RWPE1 (cell line): ENCODE data around the gene FBXO45.
"Not testable (repeated sequence)": the region's sequence is repeated elsewhere in the genome, so short reads cannot be mapped to it uniquely, and the experiment has no call there.

Source experiments
- CTCF ChIA-PET: fragments of 350-600 bp; sonication (Branson Sonifier 250); formaldehyde crosslinking; extraction: SDS; loops from one replicate; lab custom pipeline; 2021; lab: Yijun Ruan, JAX
- POLR2A ChIA-PET: fragments of 400-600 bp; formaldehyde crosslinking; extraction: SDS; loops from one replicate; lab custom pipeline; 2020; ENCODE audit warnings: antibody characterized with exemption; ENCODE audit not compliant: low non-redundant PET; lab: Yijun Ruan, JAX
- DNase-seq: peaks from one replicate; pipeline ENCODE4 v3.0.0; 2012; ENCODE audit warnings: low spot score
- H3K27ac ChIP-seq: fragments of 450-650 bp; 2 replicates; pipeline ENCODE4 v1.5.1; 2017
- TF ChIP-seq, protein P1 (sequence below): fragments of 450-650 bp; conservative IDR thresholded peaks from 2 replicates; pipeline ENCODE4 v1.5.1; 2017; ENCODE audit warnings: low read depth, mild to moderate bottlenecking

Gene FBXO45

DNA sequence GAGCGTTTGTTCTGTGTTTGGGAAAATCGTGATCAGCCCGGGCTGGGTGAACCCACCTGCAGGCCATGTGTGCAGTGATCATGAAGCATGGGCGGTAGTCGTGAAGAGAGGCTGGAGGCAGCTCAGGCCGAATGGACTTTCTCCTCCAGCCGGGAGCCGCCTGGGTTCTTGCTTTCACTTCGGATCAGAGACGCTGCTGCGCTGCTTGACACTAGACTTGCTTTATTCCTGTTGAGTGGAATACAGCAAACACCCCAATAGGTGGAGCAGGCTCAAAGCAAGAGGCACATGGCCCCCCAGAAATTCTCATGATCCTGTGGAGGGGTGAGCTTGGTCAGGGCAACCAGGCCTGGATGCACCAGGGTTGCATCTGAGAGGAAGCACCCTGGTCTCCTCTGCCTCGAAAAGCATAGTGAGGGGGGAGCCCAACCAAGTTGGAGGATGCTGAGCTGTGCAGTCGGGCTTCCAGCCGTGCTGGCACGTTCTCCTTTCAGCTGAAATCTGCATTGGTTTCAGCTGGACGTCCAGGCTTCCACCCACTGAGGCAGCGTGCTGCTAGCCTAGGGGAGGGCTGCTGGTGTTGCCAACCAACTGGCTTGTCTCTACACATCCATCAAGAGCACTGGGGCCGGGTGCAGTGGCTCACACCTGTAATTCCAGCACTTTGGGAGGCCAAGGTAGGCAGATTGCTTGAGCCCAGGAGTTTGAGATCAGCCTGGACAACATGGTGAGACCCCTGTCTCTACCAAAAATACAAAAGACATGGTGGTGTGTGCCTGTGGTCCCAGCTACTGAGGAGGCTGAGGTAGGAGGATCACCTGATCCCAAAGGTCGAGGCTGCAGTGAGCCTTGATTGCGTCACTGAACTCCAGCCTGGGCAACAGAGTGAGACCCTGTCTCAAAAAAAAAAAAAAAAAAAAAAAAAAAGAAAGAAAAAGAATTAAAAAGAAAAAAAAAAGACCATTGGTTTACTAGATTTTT, 68.2 kb downstream of the FBXO45 start:
- no peak overlapping the region for H3K27ac ChIP-seq
- POLR2A ChIA-PET, result no interaction called here

DNA sequence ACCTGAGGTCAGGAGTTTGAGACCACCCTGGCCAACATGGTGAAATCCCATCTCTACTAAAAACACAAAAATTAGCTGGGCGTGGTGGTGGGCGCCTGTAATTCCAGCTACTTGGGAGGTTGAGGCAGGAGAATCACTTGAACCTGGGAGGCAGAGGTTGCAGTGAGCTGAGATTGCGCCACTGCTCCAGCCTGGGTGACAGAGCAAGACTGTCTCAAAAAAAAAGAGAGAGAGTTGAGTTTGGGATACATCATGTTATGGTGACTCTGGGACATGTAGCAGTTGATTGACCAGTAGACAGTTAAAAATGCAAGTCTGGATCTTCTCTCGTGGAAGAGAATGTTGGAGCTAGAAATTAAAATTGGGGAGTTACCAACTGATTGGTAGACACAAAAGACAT, 69.5 kb downstream of the FBXO45 start:
- DNase-seq, H3K27ac ChIP-seq, CTCF ChIA-PET, POLR2A ChIA-PET: not testable (repeated sequence)

More for the DNA sequence above, 68.2 kb downstream of the FBXO45 start:
- DNase-seq, result no peak
- CTCF ChIA-PET, result no interaction called here
- TF ChIP-seq, protein P1, sequence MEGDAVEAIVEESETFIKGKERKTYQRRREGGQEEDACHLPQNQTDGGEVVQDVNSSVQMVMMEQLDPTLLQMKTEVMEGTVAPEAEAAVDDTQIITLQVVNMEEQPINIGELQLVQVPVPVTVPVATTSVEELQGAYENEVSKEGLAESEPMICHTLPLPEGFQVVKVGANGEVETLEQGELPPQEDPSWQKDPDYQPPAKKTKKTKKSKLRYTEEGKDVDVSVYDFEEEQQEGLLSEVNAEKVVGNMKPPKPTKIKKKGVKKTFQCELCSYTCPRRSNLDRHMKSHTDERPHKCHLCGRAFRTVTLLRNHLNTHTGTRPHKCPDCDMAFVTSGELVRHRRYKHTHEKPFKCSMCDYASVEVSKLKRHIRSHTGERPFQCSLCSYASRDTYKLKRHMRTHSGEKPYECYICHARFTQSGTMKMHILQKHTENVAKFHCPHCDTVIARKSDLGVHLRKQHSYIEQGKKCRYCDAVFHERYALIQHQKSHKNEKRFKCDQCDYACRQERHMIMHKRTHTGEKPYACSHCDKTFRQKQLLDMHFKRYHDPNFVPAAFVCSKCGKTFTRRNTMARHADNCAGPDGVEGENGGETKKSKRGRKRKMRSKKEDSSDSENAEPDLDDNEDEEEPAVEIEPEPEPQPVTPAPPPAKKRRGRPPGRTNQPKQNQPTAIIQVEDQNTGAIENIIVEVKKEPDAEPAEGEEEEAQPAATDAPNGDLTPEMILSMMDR, result no peak
